Measurements from ENCODE around the gene RFT1.
A peak's percentile ranks its signal among the peaks of the same experiment; 100 is the strongest.

GRCh38 chr3:53134631-53135232 is 4.5 kb upstream of the RFT1 start:
- TF ChIP-seq, protein P1, sequence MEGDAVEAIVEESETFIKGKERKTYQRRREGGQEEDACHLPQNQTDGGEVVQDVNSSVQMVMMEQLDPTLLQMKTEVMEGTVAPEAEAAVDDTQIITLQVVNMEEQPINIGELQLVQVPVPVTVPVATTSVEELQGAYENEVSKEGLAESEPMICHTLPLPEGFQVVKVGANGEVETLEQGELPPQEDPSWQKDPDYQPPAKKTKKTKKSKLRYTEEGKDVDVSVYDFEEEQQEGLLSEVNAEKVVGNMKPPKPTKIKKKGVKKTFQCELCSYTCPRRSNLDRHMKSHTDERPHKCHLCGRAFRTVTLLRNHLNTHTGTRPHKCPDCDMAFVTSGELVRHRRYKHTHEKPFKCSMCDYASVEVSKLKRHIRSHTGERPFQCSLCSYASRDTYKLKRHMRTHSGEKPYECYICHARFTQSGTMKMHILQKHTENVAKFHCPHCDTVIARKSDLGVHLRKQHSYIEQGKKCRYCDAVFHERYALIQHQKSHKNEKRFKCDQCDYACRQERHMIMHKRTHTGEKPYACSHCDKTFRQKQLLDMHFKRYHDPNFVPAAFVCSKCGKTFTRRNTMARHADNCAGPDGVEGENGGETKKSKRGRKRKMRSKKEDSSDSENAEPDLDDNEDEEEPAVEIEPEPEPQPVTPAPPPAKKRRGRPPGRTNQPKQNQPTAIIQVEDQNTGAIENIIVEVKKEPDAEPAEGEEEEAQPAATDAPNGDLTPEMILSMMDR (IDR thresholded peaks at IDR 0.05), result peak; percentile 54
- 0 out of 2 replicates have a peak, but pooled peaks have one; percentile 62 for TF ChIP-seq STAT6 (CRISPR knock-in tag; conservative IDR thresholded peaks at IDR 0.05; ENCODE audit: low read depth)
- no peak for TF ChIP-seq ZNF281 (CRISPR knock-in tag; IDR thresholded peaks at IDR 0.05)
- TF ChIP-seq CREB1 (CRISPR knock-in tag; IDR thresholded peaks at IDR 0.05), result no peak
- TF ChIP-seq ELF4 (CRISPR knock-in tag; IDR thresholded peaks at IDR 0.05; ENCODE audit: low read depth), result no peak

All from WTC11 (cell line).